WTC11 (cell line): ENCODE measurements around the gene KCNMB4.

Experiments used
- CREM ChIP-seq: sonication (generic); formaldehyde crosslinking; IDR thresholded peaks from 2 replicates; pipeline ENCODE4 v1.8.1; 2022; ENCODE audit warnings: mild to moderate bottlenecking, missing genetic modification reagents, moderate library complexity
- RELA ChIP-seq: sonication (generic); formaldehyde crosslinking; IDR thresholded peaks from 2 replicates; pipeline ENCODE4 v1.8.1; 2022; ENCODE audit warnings: missing genetic modification reagents, mild to moderate bottlenecking, borderline replicate concordance
- TEAD4 ChIP-seq: sonication (generic); formaldehyde crosslinking; IDR thresholded peaks from 2 replicates; pipeline ENCODE4 v1.8.0; 2022; ENCODE audit warnings: mild to moderate bottlenecking, missing genetic modification reagents
- TF ChIP-seq, protein P1 (sequence below): fragments of 200-600 bp; IDR thresholded peaks from 2 replicates; pipeline ENCODE4 v1.8.0; 2022; ENCODE audit warnings: antibody characterized with exemption
- TF ChIP-seq, protein P2 (sequence below): sonication (generic); formaldehyde crosslinking; IDR thresholded peaks from 2 replicates; pipeline ENCODE4 v1.8.1; 2022; ENCODE audit warnings: missing genetic modification reagents, borderline replicate concordance
- TF ChIP-seq, protein P3 (sequence below): sonication (generic); formaldehyde crosslinking; IDR thresholded peaks from 2 replicates; pipeline ENCODE4 v1.8.1; 2023; ENCODE audit warnings: mild to moderate bottlenecking, missing genetic modification reagents
- TF ChIP-seq, protein P4 (sequence below): sonication (generic); formaldehyde crosslinking; IDR thresholded peaks from 2 replicates; pipeline ENCODE4 v1.8.0; 2022; ENCODE audit warnings: mild to moderate bottlenecking, missing genetic modification reagents

DNA sequence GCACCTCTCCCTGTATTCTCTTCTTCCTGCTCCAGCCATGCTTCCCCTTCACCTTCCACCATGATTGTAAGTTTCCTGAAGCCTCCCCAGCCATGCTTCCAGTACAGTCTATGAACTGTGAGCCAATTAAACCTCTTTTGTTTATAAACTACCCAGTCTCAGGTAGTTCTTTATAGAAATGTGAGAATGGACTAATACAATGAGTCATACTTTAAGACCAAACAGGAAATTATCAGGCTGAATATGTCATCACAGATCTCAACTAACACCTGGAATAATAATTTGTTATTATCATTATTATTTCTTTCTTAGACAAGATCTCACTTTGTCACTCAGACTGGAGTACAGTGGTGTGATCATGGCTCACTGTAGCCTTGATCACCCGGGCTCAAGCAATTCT, 85.4 kb downstream of the KCNMB4 start:
- TF ChIP-seq, protein P1, sequence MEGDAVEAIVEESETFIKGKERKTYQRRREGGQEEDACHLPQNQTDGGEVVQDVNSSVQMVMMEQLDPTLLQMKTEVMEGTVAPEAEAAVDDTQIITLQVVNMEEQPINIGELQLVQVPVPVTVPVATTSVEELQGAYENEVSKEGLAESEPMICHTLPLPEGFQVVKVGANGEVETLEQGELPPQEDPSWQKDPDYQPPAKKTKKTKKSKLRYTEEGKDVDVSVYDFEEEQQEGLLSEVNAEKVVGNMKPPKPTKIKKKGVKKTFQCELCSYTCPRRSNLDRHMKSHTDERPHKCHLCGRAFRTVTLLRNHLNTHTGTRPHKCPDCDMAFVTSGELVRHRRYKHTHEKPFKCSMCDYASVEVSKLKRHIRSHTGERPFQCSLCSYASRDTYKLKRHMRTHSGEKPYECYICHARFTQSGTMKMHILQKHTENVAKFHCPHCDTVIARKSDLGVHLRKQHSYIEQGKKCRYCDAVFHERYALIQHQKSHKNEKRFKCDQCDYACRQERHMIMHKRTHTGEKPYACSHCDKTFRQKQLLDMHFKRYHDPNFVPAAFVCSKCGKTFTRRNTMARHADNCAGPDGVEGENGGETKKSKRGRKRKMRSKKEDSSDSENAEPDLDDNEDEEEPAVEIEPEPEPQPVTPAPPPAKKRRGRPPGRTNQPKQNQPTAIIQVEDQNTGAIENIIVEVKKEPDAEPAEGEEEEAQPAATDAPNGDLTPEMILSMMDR = no peak
- TF ChIP-seq, protein P2, sequence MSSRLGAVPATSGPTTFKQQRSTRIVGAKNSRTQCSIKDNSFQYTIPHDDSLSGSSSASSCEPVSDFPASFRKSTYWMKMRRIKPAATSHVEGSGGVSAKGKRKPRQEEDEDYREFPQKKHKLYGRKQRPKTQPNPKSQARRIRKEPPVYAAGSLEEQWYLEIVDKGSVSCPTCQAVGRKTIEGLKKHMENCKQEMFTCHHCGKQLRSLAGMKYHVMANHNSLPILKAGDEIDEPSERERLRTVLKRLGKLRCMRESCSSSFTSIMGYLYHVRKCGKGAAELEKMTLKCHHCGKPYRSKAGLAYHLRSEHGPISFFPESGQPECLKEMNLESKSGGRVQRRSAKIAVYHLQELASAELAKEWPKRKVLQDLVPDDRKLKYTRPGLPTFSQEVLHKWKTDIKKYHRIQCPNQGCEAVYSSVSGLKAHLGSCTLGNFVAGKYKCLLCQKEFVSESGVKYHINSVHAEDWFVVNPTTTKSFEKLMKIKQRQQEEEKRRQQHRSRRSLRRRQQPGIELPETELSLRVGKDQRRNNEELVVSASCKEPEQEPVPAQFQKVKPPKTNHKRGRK (CRISPR knock-in tag) = no peak
- TF ChIP-seq CREM (CRISPR knock-in tag) = no peak
- TF ChIP-seq, protein P3, sequence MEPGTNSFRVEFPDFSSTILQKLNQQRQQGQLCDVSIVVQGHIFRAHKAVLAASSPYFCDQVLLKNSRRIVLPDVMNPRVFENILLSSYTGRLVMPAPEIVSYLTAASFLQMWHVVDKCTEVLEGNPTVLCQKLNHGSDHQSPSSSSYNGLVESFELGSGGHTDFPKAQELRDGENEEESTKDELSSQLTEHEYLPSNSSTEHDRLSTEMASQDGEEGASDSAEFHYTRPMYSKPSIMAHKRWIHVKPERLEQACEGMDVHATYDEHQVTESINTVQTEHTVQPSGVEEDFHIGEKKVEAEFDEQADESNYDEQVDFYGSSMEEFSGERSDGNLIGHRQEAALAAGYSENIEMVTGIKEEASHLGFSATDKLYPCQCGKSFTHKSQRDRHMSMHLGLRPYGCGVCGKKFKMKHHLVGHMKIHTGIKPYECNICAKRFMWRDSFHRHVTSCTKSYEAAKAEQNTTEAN (CRISPR knock-in tag) = no peak
- TF ChIP-seq RELA (CRISPR knock-in tag) = no peak
- no peak for TF ChIP-seq TEAD4 (CRISPR knock-in tag)
- TF ChIP-seq, protein P4, sequence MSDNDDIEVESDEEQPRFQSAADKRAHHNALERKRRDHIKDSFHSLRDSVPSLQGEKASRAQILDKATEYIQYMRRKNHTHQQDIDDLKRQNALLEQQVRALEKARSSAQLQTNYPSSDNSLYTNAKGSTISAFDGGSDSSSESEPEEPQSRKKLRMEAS = no peak
